AG09319 (cell line): ENCODE results near the gene PRDM1.
A peak's percentile ranks its signal among the peaks of the same experiment; 100 is the strongest.

Experiments used
- DNase-seq: peaks from one replicate; pipeline ENCODE4 v3.0.0-alpha.2; 2010; ENCODE audit warnings: low read depth; ENCODE audit errors: extremely low read depth
- CTCF ChIP-seq: IDR thresholded peaks from 2 replicates; pipeline ENCODE4 v1.5.1; 2011; ENCODE audit warnings: low read depth, mild to moderate bottlenecking, inconsistent platforms, low read length, moderate library complexity

Gene PRDM1

DNA sequence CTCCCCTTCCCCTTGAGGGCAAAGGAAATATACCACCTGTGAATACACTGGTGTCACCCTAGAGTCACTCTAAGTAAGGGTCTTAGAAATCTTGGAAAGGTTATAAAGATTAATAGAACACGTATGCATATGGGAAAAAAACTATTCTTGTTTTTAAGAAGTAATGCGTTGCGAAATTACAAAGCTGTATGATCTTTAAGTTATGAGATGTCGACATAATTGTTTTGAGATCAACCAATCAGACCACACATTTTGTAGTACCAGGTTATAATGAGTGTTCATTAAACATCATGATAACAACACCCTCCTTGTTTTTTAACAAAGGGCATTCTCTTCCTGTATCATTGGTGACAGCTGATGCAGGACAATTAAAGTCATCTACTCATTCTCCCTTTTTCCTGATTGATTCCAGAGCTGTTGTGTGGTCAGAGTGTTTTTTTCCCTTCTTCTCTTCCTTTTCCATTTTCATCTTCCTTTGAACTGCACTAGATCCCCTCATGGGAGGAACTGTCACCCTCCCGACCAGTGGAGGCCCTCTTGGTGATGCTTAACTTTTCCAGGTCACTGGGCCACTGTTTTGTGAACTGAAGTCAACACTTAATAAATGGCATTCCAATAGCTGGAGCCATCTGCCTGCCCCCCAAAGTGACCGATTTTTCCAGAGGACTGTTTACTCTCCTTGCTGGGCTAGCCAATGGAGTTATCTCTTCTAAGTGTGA is 37.0 kb downstream of the PRDM1 start:
- TF ChIP-seq CTCF, result no peak
- no peak for DNase-seq

DNA sequence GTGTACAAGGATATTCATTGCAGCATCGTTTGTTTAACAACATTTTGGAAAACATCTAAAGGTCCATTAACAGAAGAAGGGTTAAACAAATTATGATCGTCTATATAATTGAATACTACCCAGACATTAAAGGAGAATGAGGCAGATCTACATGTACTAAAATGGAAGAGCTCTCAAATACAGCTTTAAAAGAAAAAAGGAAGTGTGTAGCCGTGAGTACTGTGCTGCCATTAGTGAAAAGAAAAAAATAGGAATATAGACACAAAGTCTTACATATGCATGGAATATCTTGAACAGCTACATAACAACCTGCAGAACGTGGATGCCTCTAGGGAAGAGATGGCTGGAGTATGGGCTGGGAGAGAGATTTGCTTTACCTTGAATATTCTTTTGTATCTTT is 37.9 kb downstream of the PRDM1 start:
- TF ChIP-seq CTCF, result no peak
- DNase-seq, result no peak

GRCh38 chr6:106124437-106125430 is 38.6 kb downstream of the PRDM1 start:
- TF ChIP-seq CTCF, result no peak
- DNase-seq, result no peak

DNA sequence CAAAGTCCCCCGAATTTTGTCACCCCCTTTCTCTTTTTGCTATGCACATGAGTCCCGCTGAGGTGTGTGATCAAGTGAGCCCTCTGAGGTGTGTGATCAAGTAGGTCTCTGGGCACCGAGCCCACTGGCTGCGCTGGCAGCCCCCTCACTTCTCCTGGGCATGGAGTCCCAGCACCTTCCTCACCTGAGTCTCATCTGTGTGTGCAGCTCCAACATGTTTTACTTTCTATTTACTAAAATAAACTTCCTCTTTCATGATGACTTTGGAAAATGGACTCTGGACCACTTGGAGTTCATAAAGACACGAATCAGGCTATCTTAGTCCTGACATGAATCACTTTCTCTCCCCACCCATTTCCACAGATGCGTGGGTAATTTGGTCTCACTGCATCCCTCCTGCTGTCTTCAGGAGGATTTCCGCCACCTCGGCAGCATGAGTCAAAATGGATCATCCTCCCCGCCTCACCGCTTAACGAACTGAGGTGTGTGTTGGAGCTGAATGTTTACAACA is 39.8 kb downstream of the PRDM1 start:
- no peak for DNase-seq
- TF ChIP-seq CTCF, result no peak

- TF ChIP-seq CTCF, result no peak
- DNase-seq, result no peak
Measured at GRCh38 chr6:106126482-106126881, 40.3 kb downstream of the PRDM1 start.

- peak; percentile 86 for DNase-seq
- TF ChIP-seq CTCF, result no peak
Measured at GRCh38 chr6:106128981-106129781, 43.0 kb downstream of the PRDM1 start.
